Smooth muscle cell (in vitro differentiated cells): ENCODE measurements around the gene JAKMIP2. TPM values are rescaled to one million over a fixed set of nuclear protein-coding genes. Genes with fewer than 3 reads are reported as not detected.

Experiments used
- DNase-seq: peaks from one replicate; lab custom pipeline; 2025; ENCODE audit not compliant: unreplicated experiment; lab: John Stamatoyannopoulos, UW
- H2AFZ ChIP-seq: fragments of 200-600 bp; sonication (generic); 2 replicates; pipeline ENCODE4 v1.6.0; 2016; ENCODE audit warnings: antibody characterized with exemption, low read depth, mild to moderate bottlenecking
- H3F3A ChIP-seq: fragments of 200-600 bp; sonication (generic); 2 replicates; pipeline ENCODE4 v1.6.0; 2017; ENCODE audit warnings: antibody characterized with exemption, low read depth
- H3K27ac ChIP-seq: fragments of 200-600 bp; sonication (generic); 2 replicates; pipeline ENCODE4 v1.5.1; 2016; ENCODE audit warnings: low read depth, mild to moderate bottlenecking
- H3K27me3 ChIP-seq: fragments of 200-600 bp; sonication (generic); 2 replicates; pipeline ENCODE4 v1.6.1; 2016; ENCODE audit warnings: low read depth, mild to moderate bottlenecking
- H3K36me3 ChIP-seq: fragments of 200-600 bp; sonication (generic); 2 replicates; pipeline ENCODE4 v1.5.1; 2016; ENCODE audit warnings: low read depth
- H3K4me1 ChIP-seq: fragments of 200-600 bp; sonication (generic); 2 replicates; pipeline ENCODE4 v1.5.1; 2016; ENCODE audit warnings: low read depth
- H3K4me2 ChIP-seq: fragments of 200-600 bp; sonication (generic); 2 replicates; pipeline ENCODE4 v1.6.0; 2016; ENCODE audit warnings: mild to moderate bottlenecking
- H3K4me3 ChIP-seq: fragments of 200-600 bp; sonication (generic); 2 replicates; pipeline ENCODE4 v1.5.1; 2016; ENCODE audit warnings: mild to moderate bottlenecking
- H3K79me2 ChIP-seq: fragments of 200-600 bp; sonication (generic); 2 replicates; pipeline ENCODE4 v1.6.0; 2016; ENCODE audit warnings: low read depth, mild to moderate bottlenecking
- H3K9ac ChIP-seq: fragments of 200-600 bp; sonication (generic); 2 replicates; pipeline ENCODE4 v1.6.0; 2016; ENCODE audit warnings: low read depth
- H3K9me3 ChIP-seq: fragments of 200-600 bp; sonication (generic); replicated peaks from 2 replicates; pipeline ENCODE4 v1.5.1; 2016; ENCODE audit warnings: low read depth
- H4K20me1 ChIP-seq: fragments of 200-600 bp; sonication (generic); 2 replicates; pipeline ENCODE4 v1.6.0; 2016; ENCODE audit warnings: low read depth
- WGBS: methylation state at CpG from one replicate; pipeline ENCODE4 v1.1.7; 2016; ENCODE audit warnings: low lambda C conversion rate; 5-methylcytosine and 5-hydroxymethylcytosine counted together
- polyA plus RNA-seq: library from polyadenylated mRNA; unstranded; fragments of >200 nt; fragmentation: Nextera tagmentation; extraction: Ambion mirVana; gene quantifications from 2 replicates; pipeline ENCODE4 v1.2.1, GENCODE V29; 2016
- total RNA-seq: library from RNA; depleted of rRNA; stranded (reverse); fragments of >200 nt; gene quantifications from 2 replicates; pipeline ENCODE4 v1.2.3, GENCODE V29; 2014
- TF ChIP-seq, protein P1 (sequence below): fragments of 200-600 bp; sonication (generic); IDR thresholded peaks from 2 replicates; pipeline ENCODE4 v1.5.1; 2017; ENCODE audit warnings: borderline replicate concordance, mild to moderate bottlenecking, antibody characterized with exemption; ENCODE audit not compliant: insufficient read depth, poor library complexity, severe bottlenecking

Gene JAKMIP2
- total and polyA plus RNA-seq, 2 experiments from 2014 or later = 2.9 to 7.6 TPM

- no peak overlapping the region for H3K9ac ChIP-seq
- DNase-seq = no peak
- WGBS = 90% methylated on average over 6 of the region's 6 CpGs
- H2AFZ ChIP-seq = no peak overlapping the region
- H4K20me1 ChIP-seq = no peaks in the 10 kb centered on the region
- H3K27me3 ChIP-seq = no peaks in the 10 kb centered on the region
- no peaks in the 10 kb centered on the region for H3K4me1 ChIP-seq
- H3K27ac ChIP-seq = no peak overlapping the region
- no peak overlapping the region for H3K4me3 ChIP-seq
- TF ChIP-seq, protein P1, sequence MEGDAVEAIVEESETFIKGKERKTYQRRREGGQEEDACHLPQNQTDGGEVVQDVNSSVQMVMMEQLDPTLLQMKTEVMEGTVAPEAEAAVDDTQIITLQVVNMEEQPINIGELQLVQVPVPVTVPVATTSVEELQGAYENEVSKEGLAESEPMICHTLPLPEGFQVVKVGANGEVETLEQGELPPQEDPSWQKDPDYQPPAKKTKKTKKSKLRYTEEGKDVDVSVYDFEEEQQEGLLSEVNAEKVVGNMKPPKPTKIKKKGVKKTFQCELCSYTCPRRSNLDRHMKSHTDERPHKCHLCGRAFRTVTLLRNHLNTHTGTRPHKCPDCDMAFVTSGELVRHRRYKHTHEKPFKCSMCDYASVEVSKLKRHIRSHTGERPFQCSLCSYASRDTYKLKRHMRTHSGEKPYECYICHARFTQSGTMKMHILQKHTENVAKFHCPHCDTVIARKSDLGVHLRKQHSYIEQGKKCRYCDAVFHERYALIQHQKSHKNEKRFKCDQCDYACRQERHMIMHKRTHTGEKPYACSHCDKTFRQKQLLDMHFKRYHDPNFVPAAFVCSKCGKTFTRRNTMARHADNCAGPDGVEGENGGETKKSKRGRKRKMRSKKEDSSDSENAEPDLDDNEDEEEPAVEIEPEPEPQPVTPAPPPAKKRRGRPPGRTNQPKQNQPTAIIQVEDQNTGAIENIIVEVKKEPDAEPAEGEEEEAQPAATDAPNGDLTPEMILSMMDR = no peak
- H3K9me3 ChIP-seq = no peaks in the 10 kb centered on the region
- no peaks in the 10 kb centered on the region for H3K79me2 ChIP-seq
- H3K4me2 ChIP-seq = no peak overlapping the region
- no peaks in the 10 kb centered on the region for H3F3A ChIP-seq
- H3K36me3 ChIP-seq = no peaks in the 10 kb centered on the region
Measured at GRCh38 chr5:147671365-147671764, 111.2 kb downstream of the JAKMIP2 start.

DNA sequence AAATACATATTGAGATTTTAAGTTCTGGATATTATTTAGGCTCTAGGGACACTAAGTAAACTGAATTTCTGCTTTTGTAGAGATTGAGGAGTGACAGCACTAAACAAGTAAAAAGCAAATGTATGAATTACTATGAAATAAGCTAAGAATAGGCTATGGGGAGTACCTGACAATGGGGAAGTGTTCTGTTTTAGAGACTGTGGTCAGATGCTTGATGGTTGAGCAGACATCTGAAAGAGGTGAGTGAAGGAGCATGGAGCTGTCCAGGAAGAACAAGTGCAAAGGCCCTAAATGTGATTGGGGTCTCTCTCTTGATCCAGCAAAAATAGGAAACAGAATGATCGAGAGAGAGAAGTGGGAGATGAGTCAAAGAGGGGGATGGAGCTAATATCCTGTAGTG is 111.7 kb downstream of the JAKMIP2 start:
- Histone ChIP-seq H3K9me3 (no peaks in the 10 kb centered on the region), H4K20me1 (no peaks in the 10 kb centered on the region), H3F3A (no peaks in the 10 kb centered on the region), H3K79me2 (no peaks in the 10 kb centered on the region), H3K4me1 (no peaks in the 10 kb centered on the region), H3K36me3 (no peaks in the 10 kb centered on the region), H3K4me3 (no peak overlapping the region), H2AFZ (no peak overlapping the region), H3K27me3 (no peaks in the 10 kb centered on the region), H3K27ac (no peak overlapping the region), H3K4me2 (no peak overlapping the region), H3K9ac (no peak overlapping the region)
- WGBS = 90% methylated on average over 1 of the region's 1 CpG
- TF ChIP-seq, protein P1 = no peak
- DNase-seq = no peak

GRCh38 chr5:147669169-147669869 is 113.2 kb downstream of the JAKMIP2 start:
- no peaks in the 10 kb centered on the region for H3K9me3 ChIP-seq
- no peaks in the 10 kb centered on the region for H3F3A ChIP-seq
- H2AFZ ChIP-seq = no peak overlapping the region
- H3K4me3 ChIP-seq = no peak overlapping the region
- H3K4me2 ChIP-seq = no peak overlapping the region
- no peaks in the 10 kb centered on the region for H3K27me3 ChIP-seq
- DNase-seq = no peak
- no peaks in the 10 kb centered on the region for H3K79me2 ChIP-seq
- H3K36me3 ChIP-seq = no peaks in the 10 kb centered on the region
- no peaks in the 10 kb centered on the region for H4K20me1 ChIP-seq
- H3K27ac ChIP-seq = no peak overlapping the region
- no peaks in the 10 kb centered on the region for H3K4me1 ChIP-seq
- no peak overlapping the region for H3K9ac ChIP-seq
- TF ChIP-seq, protein P1 = no peak
- WGBS = 80% methylated on average over 9 of the region's 9 CpGs

GRCh38 chr5:147668385-147668784 is 114.1 kb downstream of the JAKMIP2 start:
- Histone ChIP-seq H3K27me3 (no peaks in the 10 kb centered on the region), H3K9me3 (no peaks in the 10 kb centered on the region), H3K4me2 (no peak overlapping the region), H3K27ac (no peak overlapping the region), H4K20me1 (no peaks in the 10 kb centered on the region), H3F3A (no peaks in the 10 kb centered on the region), H3K4me3 (no peak overlapping the region), H2AFZ (no peak overlapping the region), H3K36me3 (no peaks in the 10 kb centered on the region), H3K4me1 (no peaks in the 10 kb centered on the region), H3K79me2 (no peaks in the 10 kb centered on the region), H3K9ac (no peak overlapping the region)
- 97% methylated on average over 2 of the region's 2 CpGs for WGBS
- TF ChIP-seq, protein P1 = no peak
- DNase-seq = no peak
